Lower leg skin (tissue), 4 donors: ENCODE data around the gene INSRR. TPM values are rescaled to one million over a fixed set of nuclear protein-coding genes. Genes with fewer than 3 reads are reported as not detected.

Experiments
- DNase-seq, 2 donors: peaks; one replicate each; pipeline ENCODE4 v3.0.0-alpha.2; 2019; ENCODE audit warnings: low spot score in 2 of 2
- H3K4me3 ChIP-seq: fragments of 200-600 bp; sonication (generic); 2 replicates; pipeline ENCODE4 v1.5.1; 2017; ENCODE audit warnings: mild to moderate bottlenecking, low read depth; ENCODE audit not compliant: poor library complexity, severe bottlenecking
- CTCF ChIP-seq, 3 donors: fragments of 450-650 bp; IDR thresholded peaks; one replicate each; pipeline ENCODE4 v1.5.1; 2016; ENCODE audit warnings: antibody characterized with exemption in 3 of 3, mild to moderate bottlenecking in 3 of 3, moderate library complexity in 2 of 3
- POLR2A ChIP-seq, 2 donors: fragments of 450-650 bp; IDR thresholded peaks; one replicate each; pipeline ENCODE4 v1.6.1; 2016 to 2017; ENCODE audit warnings: antibody characterized with exemption in 2 of 2, mild to moderate bottlenecking in 1 of 2, moderate library complexity in 1 of 2
- WGBS, 2 donors: methylation state at CpG; one replicate each; pipeline ENCODE4 v1.1.5; 2018; 5-methylcytosine and 5-hydroxymethylcytosine counted together
- intact Hi-C: fragments of 100-400 bp; cut with DNase I; formaldehyde crosslinking; loops from one replicate; pipeline ENCODE4 v1.15.0; 2023; ENCODE audit warnings: low total_unique reads
- total RNA-seq, 4 donors: library from RNA; depleted of rRNA; stranded (reverse); fragments of >200 nt; gene quantifications; one replicate each; pipeline ENCODE4 v1.1.0, GENCODE V29; 2016

INSRR gene
- total RNA-seq, 4 donors from 2014 or later = not detected

- DNase-seq = no peak
Measured at GRCh38 chr1:156860628-156861423, 1.9 kb upstream of the INSRR start, which contains the start of gene NTRK1. Gene NTRK1, plus strand, starts transcription at chr1:156860865. Its CDS starts 70 bp downstream, at chr1:156860935.

GRCh38 chr1:156860113-156860627 is 1.3 kb upstream of the INSRR start:
- H3K4me3 ChIP-seq = no peak overlapping the region
- no peak for DNase-seq
- intact Hi-C loops = no loop called here
- 1% methylated on average over 23 to 35 of the region's 35 CpGs for WGBS, 2 donors
- TF ChIP-seq POLR2A (IDR thresholded peaks at IDR 0.05) = no peak
- peak in 1 of 3 donors; percentile 13 for TF ChIP-seq CTCF (IDR thresholded peaks at IDR 0.05)

More at GRCh38 chr1:156860628-156861423, 1.9 kb upstream of the INSRR start, which contains the start of gene NTRK1:
- H3K4me3 ChIP-seq = no peak within 1 kb of the TSS
- whole genome bisulfite sequencing, 2 donors = 3 to 7% methylated on average over 23 to 60 of the region's 69 CpGs
- intact Hi-C loops = no loop called here
- no peak for TF ChIP-seq POLR2A (IDR thresholded peaks at IDR 0.05)
- TF ChIP-seq CTCF (IDR thresholded peaks at IDR 0.05) = no peak

- no peak for DNase-seq
- 1% methylated on average over 12 to 30 of the region's 33 CpGs for WGBS, 2 donors
- no peak for TF ChIP-seq POLR2A (IDR thresholded peaks at IDR 0.05)
- no peak for TF ChIP-seq CTCF (IDR thresholded peaks at IDR 0.05)
- no peak overlapping the region for H3K4me3 ChIP-seq
- intact Hi-C loops = no loop called here
Measured at GRCh38 chr1:156859523-156860112, 701 bp upstream of the INSRR start.

- no peak for DNase-seq
- 19 to 23% methylated on average over 5 of the region's 5 CpGs for WGBS, 2 donors
- TF ChIP-seq CTCF (IDR thresholded peaks at IDR 0.05) = no peak
- no peak for TF ChIP-seq POLR2A (IDR thresholded peaks at IDR 0.05)
- H3K4me3 ChIP-seq = no peak overlapping the region
- intact Hi-C loops = no loop called here
Measured at GRCh38 chr1:156858555-156858956, 361 bp downstream of the INSRR start.

- WGBS, 2 donors = 68 to 77% methylated on average over 3 of the region's 3 CpGs
- no peak overlapping the region for H3K4me3 ChIP-seq
- no peak for DNase-seq
- intact Hi-C loops = no loop called here
- TF ChIP-seq POLR2A (IDR thresholded peaks at IDR 0.05) (no peak), CTCF (IDR thresholded peaks at IDR 0.05) (no peak)
Measured at GRCh38 chr1:156857532-156857931, 1.4 kb downstream of the INSRR start.
